WTC11 (cell line): ENCODE results near the gene KCNJ6. TPM values are rescaled to one million over a fixed set of nuclear protein-coding genes. Genes with fewer than 3 reads are reported as not detected.

Experiments
- ATAC-seq: fragments of 200-7000 bp; cut with Tn5 transposase; 2 replicates; pipeline ENCODE4 v1.10.0; 2021; ENCODE audit warnings: mild to moderate bottlenecking, moderate library complexity
- CTCF ChIA-PET: fragments of 300-600 bp; sonication (Branson Sonifier 250); formaldehyde crosslinking; loops from one replicate; lab custom pipeline; 2021; ENCODE audit warnings: antibody characterized with exemption; lab: Charles Lee
- POLR2A ChIA-PET: fragments of 350-600 bp; sonication (Branson Sonifier 250); formaldehyde crosslinking; loops from one replicate; lab custom pipeline; 2021; ENCODE audit warnings: antibody characterized with exemption; lab: Charles Lee
- DNase-seq: peaks from one replicate; pipeline ENCODE4 v3.0.0; 2021; ENCODE audit warnings: low spot score
- H3K27ac Mint-ChIP-seq: 2 replicates; pipeline ENCODE4 v1.8.0; 2021; ENCODE audit warnings: mixed read lengths
- H3K27me3 Mint-ChIP-seq: 2 replicates; pipeline ENCODE4 v1.8.0; 2021; ENCODE audit warnings: low read depth, mild to moderate bottlenecking, moderate library complexity, mixed read lengths
- H3K36me3 Mint-ChIP-seq: 2 replicates; pipeline ENCODE4 v1.8.0; 2021; ENCODE audit warnings: mixed read lengths
- H3K4me1 Mint-ChIP-seq: 2 replicates; pipeline ENCODE4 v1.8.0; 2022; ENCODE audit warnings: mixed read lengths
- H3K4me3 Mint-ChIP-seq: 2 replicates; pipeline ENCODE4 v1.8.0; 2021; ENCODE audit warnings: mild to moderate bottlenecking, moderate library complexity, mixed read lengths
- H3K9me3 Mint-ChIP-seq: 2 replicates; pipeline ENCODE4 v1.8.0; 2021; ENCODE audit warnings: mixed read lengths
- AR ChIP-seq: fragments of 250-450 bp; sonication (Bioruptor Pico); IDR thresholded peaks from 2 replicates; pipeline ENCODE4 v1.9.0; 2021; ENCODE audit warnings: mild to moderate bottlenecking
- ATF2 ChIP-seq: sonication (generic); formaldehyde crosslinking; IDR thresholded peaks from 2 replicates; pipeline ENCODE4 v1.8.1; 2022; ENCODE audit warnings: low read depth, missing genetic modification reagents, borderline replicate concordance
- ELF4 ChIP-seq: sonication (generic); formaldehyde crosslinking; IDR thresholded peaks from 2 replicates; pipeline ENCODE4 v1.8.1; 2022; ENCODE audit warnings: low read depth, mild to moderate bottlenecking, moderate library complexity, missing genetic modification reagents
- ERG ChIP-seq: fragments of 250-450 bp; sonication (Bioruptor Pico); IDR thresholded peaks from 2 replicates; pipeline ENCODE4 v1.8.0; 2021; ENCODE audit warnings: mild to moderate bottlenecking
- IRF1 ChIP-seq: sonication (generic); formaldehyde crosslinking; IDR thresholded peaks from 2 replicates; pipeline ENCODE4 v1.8.0; 2023; ENCODE audit warnings: missing genetic modification reagents
- MYBL2 ChIP-seq: sonication (generic); formaldehyde crosslinking; IDR thresholded peaks from 2 replicates; pipeline ENCODE4 v1.8.1; 2023; ENCODE audit warnings: mild to moderate bottlenecking, moderate library complexity, missing genetic modification reagents
- PRDM15 ChIP-seq: sonication (generic); formaldehyde crosslinking; IDR thresholded peaks from 2 replicates; pipeline ENCODE4 v1.8.0; 2022; ENCODE audit warnings: missing genetic modification reagents
- PRRX2 ChIP-seq: fragments of 250-450 bp; sonication (Bioruptor Pico); IDR thresholded peaks from 2 replicates; pipeline ENCODE4 v1.8.0; 2021; ENCODE audit warnings: mild to moderate bottlenecking
- TCF7 ChIP-seq: sonication (generic); formaldehyde crosslinking; IDR thresholded peaks from 2 replicates; pipeline ENCODE4 v1.8.0; 2022; ENCODE audit warnings: mild to moderate bottlenecking, low read depth, missing genetic modification reagents, moderate library complexity
- ZBTB43 ChIP-seq: sonication (generic); formaldehyde crosslinking; IDR thresholded peaks from 2 replicates; pipeline ENCODE4 v1.8.1; 2023; ENCODE audit warnings: mild to moderate bottlenecking, missing genetic modification reagents
- ZMAT4 ChIP-seq: fragments of 250-450 bp; sonication (Bioruptor Pico); IDR thresholded peaks from 2 replicates; pipeline ENCODE4 v1.9.0; 2021; ENCODE audit warnings: mild to moderate bottlenecking
- ZNF281 ChIP-seq: sonication (generic); formaldehyde crosslinking; IDR thresholded peaks from 2 replicates; pipeline ENCODE4 v1.8.0; 2023; ENCODE audit warnings: mild to moderate bottlenecking, missing genetic modification reagents
- ZNF425 ChIP-seq: fragments of 250-450 bp; sonication (Bioruptor Pico); conservative IDR thresholded peaks from 2 replicates; pipeline ENCODE4 v1.9.0; 2021; ENCODE audit warnings: mild to moderate bottlenecking
- total RNA-seq: library from RNA; stranded (reverse); gene quantifications from 3 replicates; pipeline ENCODE4 v1.2.3, GENCODE V29; 2021

KCNJ6 gene
- total RNA-seq, 1 experiment from 2014 or later: 0.35 TPM

- TF ChIP-seq AR (no peak), ZBTB43 (CRISPR knock-in tag) (0 out of 2 replicates have a peak, but pooled peaks have one; percentile 44), PRDM15 (CRISPR knock-in tag) (0 out of 2 replicates have a peak, but pooled peaks have one; percentile 19)
- peak; percentile 91 for ATAC-seq
- Mint-ChIP-seq H3K4me1 (peaks cover 36% of the 10 kb centered on the region), H3K9me3 (peaks cover 31% of the 10 kb centered on the region), H3K36me3 (peaks cover 21% of the 10 kb centered on the region), H3K4me3 (peak overlapping the region; percentile 27), H3K27me3 (no peaks in the 10 kb centered on the region), H3K27ac (peak overlapping the region; percentile 93)
- ChIA-PET CTCF (interaction anchor here (1.0 to 1.1 kb wide), 2 partner anchors 12 to 43 kb away, joined by 3 read pairs; no protein-coding TSS in a partner anchor), POLR2A (no interaction called here)
- DNase-seq: peak; percentile 36
Measured at GRCh38 chr21:37631319-37632117, 284.7 kb downstream of the KCNJ6 start.

- Mint-ChIP-seq H3K9me3 (peaks cover 31% of the 10 kb centered on the region), H3K4me1 (peaks cover 37% of the 10 kb centered on the region), H3K36me3 (peaks cover 21% of the 10 kb centered on the region), H3K27ac (peak overlapping the region; percentile 93), H3K4me3 (no peak overlapping the region), H3K27me3 (no peaks in the 10 kb centered on the region)
- DNase-seq: no peak
- ATAC-seq: no peak
- CTCF ChIA-PET: no interaction called here
- POLR2A ChIA-PET: no interaction called here
- TF ChIP-seq IRF1: no peak
- TF ChIP-seq ZBTB43 (CRISPR knock-in tag): no peak
- TF ChIP-seq TCF7: no peak
- TF ChIP-seq ERG: no peak
- TF ChIP-seq ZMAT4 (CRISPR knock-in tag): no peak
- no peak for TF ChIP-seq ATF2
- no peak for TF ChIP-seq ZNF425 (CRISPR knock-in tag)
- no peak for TF ChIP-seq ZNF281 (CRISPR knock-in tag)
- no peak for TF ChIP-seq MYBL2 (CRISPR knock-in tag)
- no peak for TF ChIP-seq ELF4 (CRISPR knock-in tag)
- TF ChIP-seq PRRX2 (CRISPR knock-in tag): no peak
Measured at GRCh38 chr21:37630872-37631271, 285.4 kb downstream of the KCNJ6 start.
